Tibial nerve (tissue), 3 donors: Measurements from ENCODE around the gene POLDIP3.

Source experiments
- POLR2A ChIP-seq, 2 donors: fragments of 450-650 bp; IDR thresholded peaks; one replicate each; pipeline ENCODE4 v1.6.1; 2017; ENCODE audit warnings: antibody characterized with exemption in 2 of 2, mild to moderate bottlenecking in 2 of 2, moderate library complexity in 2 of 2
- TF ChIP-seq, protein P1 (sequence below), 5 experiments: fragments of 200-600 bp in 3 of 5; fragments of 450-650 bp in 2 of 5; sonication (generic) in 3 of 5; IDR thresholded peaks; one replicate each; pipeline ENCODE4 v1.5.1; 2016 to 2019; ENCODE audit warnings: antibody characterized with exemption in 5 of 5, mild to moderate bottlenecking in 3 of 5, moderate library complexity in 2 of 5

- TF ChIP-seq, protein P1, sequence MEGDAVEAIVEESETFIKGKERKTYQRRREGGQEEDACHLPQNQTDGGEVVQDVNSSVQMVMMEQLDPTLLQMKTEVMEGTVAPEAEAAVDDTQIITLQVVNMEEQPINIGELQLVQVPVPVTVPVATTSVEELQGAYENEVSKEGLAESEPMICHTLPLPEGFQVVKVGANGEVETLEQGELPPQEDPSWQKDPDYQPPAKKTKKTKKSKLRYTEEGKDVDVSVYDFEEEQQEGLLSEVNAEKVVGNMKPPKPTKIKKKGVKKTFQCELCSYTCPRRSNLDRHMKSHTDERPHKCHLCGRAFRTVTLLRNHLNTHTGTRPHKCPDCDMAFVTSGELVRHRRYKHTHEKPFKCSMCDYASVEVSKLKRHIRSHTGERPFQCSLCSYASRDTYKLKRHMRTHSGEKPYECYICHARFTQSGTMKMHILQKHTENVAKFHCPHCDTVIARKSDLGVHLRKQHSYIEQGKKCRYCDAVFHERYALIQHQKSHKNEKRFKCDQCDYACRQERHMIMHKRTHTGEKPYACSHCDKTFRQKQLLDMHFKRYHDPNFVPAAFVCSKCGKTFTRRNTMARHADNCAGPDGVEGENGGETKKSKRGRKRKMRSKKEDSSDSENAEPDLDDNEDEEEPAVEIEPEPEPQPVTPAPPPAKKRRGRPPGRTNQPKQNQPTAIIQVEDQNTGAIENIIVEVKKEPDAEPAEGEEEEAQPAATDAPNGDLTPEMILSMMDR (IDR thresholded peaks at IDR 0.05), result no peak
- TF ChIP-seq POLR2A (IDR thresholded peaks at IDR 0.05), result no peak
Measured at GRCh38 chr22:42637555-42637954, 22.9 kb upstream of the POLDIP3 start.
